Central memory CD8-positive, alpha-beta T cell (primary cell): ENCODE data around the gene OR51S1.
"Not testable (repeated sequence)": the region's sequence is repeated elsewhere in the genome, so short reads cannot be mapped to it uniquely, and the experiment has no call there.

Experiments
- ATAC-seq: fragments of 150-1000 bp; cut with Tn5 transposase; replicated peaks from 2 replicates; pipeline ENCODE4 v1.10.0; 2022; ENCODE audit warnings: mild to moderate bottlenecking, moderate FRiP score, moderate number of reproducible peaks; ENCODE audit not compliant: poor library complexity, severe bottlenecking; ENCODE audit errors: extremely low read depth
- DNase-seq, 2 donors: peaks; one replicate each; pipeline ENCODE4 v3.0.0; 2021; ENCODE audit warnings: low spot score in 2 of 2
- H3K27ac Mint-ChIP-seq: one replicate; pipeline ENCODE4 v1.8.0; 2022; ENCODE audit warnings: low read depth, mild to moderate bottlenecking, moderate library complexity, mixed read lengths
- H3K27me3 Mint-ChIP-seq: one replicate; pipeline ENCODE4 v1.8.0; 2022; ENCODE audit warnings: mixed read lengths
- H3K36me3 Mint-ChIP-seq: one replicate; pipeline ENCODE4 v1.8.0; 2022; ENCODE audit warnings: mild to moderate bottlenecking, moderate library complexity, mixed read lengths; ENCODE audit not compliant: insufficient read depth
- H3K4me1 Mint-ChIP-seq: one replicate; pipeline ENCODE4 v1.8.0; 2022; ENCODE audit warnings: mixed read lengths
- H3K4me3 Mint-ChIP-seq: one replicate; pipeline ENCODE4 v1.8.0; 2022; ENCODE audit warnings: mild to moderate bottlenecking, moderate library complexity, mixed read lengths
- H3K9me3 Mint-ChIP-seq: one replicate; pipeline ENCODE4 v1.8.0; 2022; ENCODE audit warnings: mixed read lengths

OR51S1 gene

DNA sequence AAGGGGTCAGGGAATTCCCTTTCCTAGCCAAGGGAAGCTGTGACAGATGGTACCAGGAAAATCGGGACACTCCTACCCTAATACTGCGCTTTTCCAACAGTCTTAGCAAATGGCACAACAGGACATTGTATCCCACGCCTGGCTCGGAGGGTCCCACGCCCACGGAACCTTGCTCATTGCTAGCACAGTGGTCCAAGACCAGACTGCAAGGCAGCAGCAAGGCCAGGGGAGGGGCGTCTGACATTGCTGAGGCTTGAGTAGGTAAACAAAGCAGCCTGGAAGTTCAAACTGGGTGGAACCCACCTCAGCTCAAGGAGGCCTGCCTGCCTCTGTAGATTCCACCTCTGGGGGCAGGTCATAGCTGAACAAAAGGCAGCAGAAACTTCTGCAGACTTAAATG is 5.3 kb upstream of the OR51S1 start:
- DNase-seq, H3K27ac Mint-ChIP-seq, H3K36me3 Mint-ChIP-seq, H3K27me3 Mint-ChIP-seq, ATAC-seq, H3K4me1 Mint-ChIP-seq, H3K9me3 Mint-ChIP-seq, H3K4me3 Mint-ChIP-seq: not testable (repeated sequence)

DNA sequence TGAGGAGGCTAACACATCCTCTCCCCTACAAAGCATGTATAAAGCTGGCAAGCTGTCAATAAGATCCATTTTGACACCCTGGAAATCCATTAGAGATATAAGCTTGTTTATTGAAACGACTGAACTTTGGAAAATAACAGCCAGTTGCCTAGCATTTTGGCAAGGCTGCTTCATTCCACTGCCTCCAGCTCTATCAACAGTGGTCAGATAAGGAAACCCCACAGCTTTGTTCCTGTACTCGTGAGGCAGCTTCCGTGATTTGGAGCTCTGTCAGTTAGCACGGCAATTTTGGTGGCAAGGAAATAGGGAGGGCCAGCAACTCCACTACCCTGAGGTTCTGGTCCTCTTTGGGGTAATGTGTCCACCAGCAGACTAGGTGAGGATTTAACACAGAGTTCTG is 2.0 kb upstream of the OR51S1 start:
- Mint-ChIP-seq H3K27ac (no peak overlapping the region), H3K27me3 (peaks cover 11% of the 10 kb centered on the region), H3K4me1 (no peaks in the 10 kb centered on the region), H3K4me3 (no peak overlapping the region), H3K9me3 (no peaks in the 10 kb centered on the region), H3K36me3 (no peaks in the 10 kb centered on the region)
- ATAC-seq (no peak), DNase-seq (no peak)

- peaks cover 7% of the 10 kb centered on the region for H3K27me3 Mint-ChIP-seq
- H3K36me3 Mint-ChIP-seq: peaks cover 2% of the 10 kb centered on the region
- no peak overlapping the region for H3K4me3 Mint-ChIP-seq
- H3K4me1 Mint-ChIP-seq: no peaks in the 10 kb centered on the region
- ATAC-seq (no peak), DNase-seq (no peak)
- H3K27ac Mint-ChIP-seq: no peak overlapping the region
- no peaks in the 10 kb centered on the region for H3K9me3 Mint-ChIP-seq
These were observed 9.0 kb downstream of the OR51S1 start for GRCh38 chr11:4839851-4840549.

DNA sequence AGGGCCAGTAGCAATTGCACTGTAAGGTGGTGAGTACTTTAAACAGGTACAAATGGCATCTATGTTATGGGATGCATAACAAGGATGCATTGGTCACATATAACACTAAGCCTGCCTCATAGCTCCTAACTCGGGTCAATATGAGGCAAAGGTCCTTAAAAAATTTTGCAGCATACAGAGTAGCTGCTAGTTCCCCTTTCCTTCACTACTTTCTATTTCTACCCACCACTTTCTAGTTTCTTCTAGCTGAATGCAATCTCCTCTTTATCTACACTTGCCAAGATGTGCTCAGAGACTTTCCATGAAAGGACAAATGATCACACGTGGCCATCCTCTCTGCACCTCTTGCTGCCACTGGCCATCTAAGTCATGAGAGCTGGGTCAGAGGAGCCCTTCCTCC is 18.1 kb downstream of the OR51S1 start:
- H3K9me3 Mint-ChIP-seq: no peaks in the 10 kb centered on the region
- no peaks in the 10 kb centered on the region for H3K4me1 Mint-ChIP-seq
- DNase-seq (no peak), ATAC-seq (no peak)
- peaks cover 8% of the 10 kb centered on the region for H3K27me3 Mint-ChIP-seq
- H3K36me3 Mint-ChIP-seq: no peaks in the 10 kb centered on the region
- no peak overlapping the region for H3K4me3 Mint-ChIP-seq
- no peak overlapping the region for H3K27ac Mint-ChIP-seq

DNA sequence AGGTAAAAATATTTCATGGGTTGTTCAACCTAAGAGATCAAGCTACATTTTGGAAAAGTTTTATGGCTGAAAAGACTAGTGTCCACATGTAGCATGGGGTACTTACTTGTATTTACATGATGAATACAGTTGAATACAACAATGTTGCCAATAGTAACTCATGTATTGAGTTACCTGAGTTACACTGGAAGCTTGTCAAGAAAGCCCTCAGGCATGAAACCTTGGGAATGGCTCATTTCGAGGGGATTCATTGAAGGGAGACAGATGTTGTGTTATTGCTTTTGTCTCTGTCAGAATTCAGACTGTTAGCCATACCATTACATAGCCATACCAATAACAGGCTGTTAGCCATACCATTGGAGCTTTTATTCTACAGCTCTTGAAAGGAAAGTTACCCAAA is 18.7 kb downstream of the OR51S1 start:
- Mint-ChIP-seq H3K27ac (no peak overlapping the region), H3K36me3 (no peaks in the 10 kb centered on the region)
- no peak for ATAC-seq

GRCh38 chr11:4826425-4826824 is 22.6 kb downstream of the OR51S1 start:
- no peak overlapping the region for H3K4me3 Mint-ChIP-seq
- H3K9me3 Mint-ChIP-seq: no peaks in the 10 kb centered on the region
- H3K27me3 Mint-ChIP-seq: peaks cover 21% of the 10 kb centered on the region
- H3K27ac Mint-ChIP-seq: no peak overlapping the region
- DNase-seq (no peak), ATAC-seq (no peak)
- H3K36me3 Mint-ChIP-seq: no peaks in the 10 kb centered on the region
- no peaks in the 10 kb centered on the region for H3K4me1 Mint-ChIP-seq

More for the DNA sequence above, 18.7 kb downstream of the OR51S1 start:
- H3K9me3 Mint-ChIP-seq: no peaks in the 10 kb centered on the region
- DNase-seq: no peak
- H3K4me3 Mint-ChIP-seq: no peak overlapping the region
- no peaks in the 10 kb centered on the region for H3K4me1 Mint-ChIP-seq
- H3K27me3 Mint-ChIP-seq: peaks cover 5% of the 10 kb centered on the region

- H3K9me3 Mint-ChIP-seq: no peaks in the 10 kb centered on the region
- H3K36me3 Mint-ChIP-seq: no peaks in the 10 kb centered on the region
These were observed 23.9 kb downstream of the OR51S1 start for GRCh38 chr11:4825132-4825531.

DNA sequence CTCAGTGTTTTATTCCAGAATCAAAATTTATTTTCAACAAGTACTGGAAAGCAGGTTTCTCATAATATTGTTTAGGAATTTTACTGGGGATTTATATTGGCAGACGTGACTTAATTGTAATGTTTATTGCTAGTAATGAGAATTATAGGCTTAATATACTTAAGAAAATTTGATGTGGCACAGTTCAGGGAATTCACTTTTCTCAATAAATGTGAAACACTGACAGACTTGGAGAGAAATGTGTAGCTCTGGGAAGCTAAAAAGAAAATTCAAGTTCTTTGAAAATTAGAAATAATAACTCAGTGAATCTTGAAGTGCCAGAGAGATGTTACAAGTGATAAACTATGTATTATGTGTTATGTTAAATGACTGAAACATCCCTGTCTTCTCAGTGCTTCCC is 28.0 kb downstream of the OR51S1 start, which contains the start of gene OR51F2:
OR51F2 (plus strand) TSS at position 301 of the 400 bp plus-strand sequence. CDS start 101 bp downstream, outside the sequence.
- H3K27me3 Mint-ChIP-seq: peaks cover 42% of the 10 kb centered on the region
- H3K27ac Mint-ChIP-seq: no peak within 1 kb of the TSS
- ATAC-seq: no peak
- no peaks in the 10 kb centered on the region for H3K4me1 Mint-ChIP-seq
- no peaks in the 10 kb centered on the region for H3K36me3 Mint-ChIP-seq
- no peaks in the 10 kb centered on the region for H3K9me3 Mint-ChIP-seq
- no peak within 1 kb of the TSS for H3K4me3 Mint-ChIP-seq
- no peak for DNase-seq

More at GRCh38 chr11:4825132-4825531, 23.9 kb downstream of the OR51S1 start:
- ATAC-seq (no peak), DNase-seq (no peak)
- Mint-ChIP-seq H3K27ac (no peak overlapping the region), H3K4me3 (no peak overlapping the region), H3K27me3 (peaks cover 25% of the 10 kb centered on the region), H3K4me1 (no peaks in the 10 kb centered on the region)

- no peaks in the 10 kb centered on the region for H3K9me3 Mint-ChIP-seq
- H3K4me3 Mint-ChIP-seq: no peak overlapping the region
- ATAC-seq: no peak
- H3K36me3 Mint-ChIP-seq: no peaks in the 10 kb centered on the region
- no peak overlapping the region for H3K27ac Mint-ChIP-seq
- no peak for DNase-seq
- H3K27me3 Mint-ChIP-seq: peaks cover 8% of the 10 kb centered on the region
- H3K4me1 Mint-ChIP-seq: no peaks in the 10 kb centered on the region
These were observed 39.8 kb downstream of the OR51S1 start for GRCh38 chr11:4809246-4809645.

DNA sequence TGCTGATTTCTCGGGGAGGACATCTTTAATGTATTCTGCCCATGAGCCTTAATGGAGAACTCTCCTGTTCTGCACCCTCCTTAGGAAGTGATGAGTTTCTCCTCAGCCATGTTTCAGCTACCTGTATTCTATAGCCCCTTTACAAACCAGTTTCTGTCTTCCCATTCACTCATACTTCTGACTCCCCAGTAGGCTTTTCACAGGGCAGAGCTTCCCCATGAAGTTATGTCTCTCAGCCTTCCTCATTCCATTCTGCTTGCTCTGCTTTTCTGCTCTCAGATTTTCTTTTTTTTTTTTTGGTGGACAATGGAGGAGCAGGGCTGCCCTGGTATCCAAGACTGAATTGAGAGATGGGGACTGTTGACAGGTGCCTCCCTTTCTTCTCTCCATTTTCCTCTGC is 40.5 kb downstream of the OR51S1 start:
- peaks cover 5% of the 10 kb centered on the region for H3K9me3 Mint-ChIP-seq
- DNase-seq: no peak
- no peaks in the 10 kb centered on the region for H3K4me1 Mint-ChIP-seq
- no peak overlapping the region for H3K4me3 Mint-ChIP-seq
- no peak for ATAC-seq
- H3K36me3 Mint-ChIP-seq: no peaks in the 10 kb centered on the region
- peaks cover 8% of the 10 kb centered on the region for H3K27me3 Mint-ChIP-seq
- no peak overlapping the region for H3K27ac Mint-ChIP-seq

GRCh38 chr11:4804280-4804679 is 44.7 kb downstream of the OR51S1 start, which contains the start of gene OR52R1:
Gene OR52R1 (minus strand): TSS chr11:4804380. CDS start chr11:4804380, 0 bp downstream.
- no peaks in the 10 kb centered on the region for H3K4me1 Mint-ChIP-seq
- peaks cover 5% of the 10 kb centered on the region for H3K9me3 Mint-ChIP-seq
- no peaks in the 10 kb centered on the region for H3K36me3 Mint-ChIP-seq
- no peaks in the 10 kb centered on the region for H3K27me3 Mint-ChIP-seq
- no peak within 1 kb of the TSS for H3K27ac Mint-ChIP-seq
- DNase-seq (no peak), ATAC-seq (no peak)
- no peak within 1 kb of the TSS for H3K4me3 Mint-ChIP-seq

DNA sequence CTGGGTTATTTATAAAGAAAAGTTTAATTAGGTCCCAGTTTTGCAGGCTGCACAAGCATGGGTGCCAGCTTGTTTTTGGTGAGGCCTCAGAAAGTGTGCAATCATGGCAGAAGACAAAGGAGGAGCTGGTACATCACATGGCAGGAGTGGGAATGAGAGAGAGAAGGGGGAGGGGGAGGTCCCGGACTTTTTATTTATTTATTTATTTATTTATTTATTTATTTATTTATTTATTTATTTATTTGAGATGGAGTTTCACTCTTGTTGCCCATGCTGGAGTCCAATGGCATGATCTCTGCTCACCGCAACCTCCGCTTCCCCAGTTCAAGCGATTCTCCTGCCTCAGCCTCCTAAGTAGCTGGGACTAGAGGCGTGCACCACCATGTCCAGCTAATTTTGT is 47.7 kb downstream of the OR51S1 start:
- H3K4me3 Mint-ChIP-seq, H3K9me3 Mint-ChIP-seq, H3K36me3 Mint-ChIP-seq, DNase-seq, H3K27ac Mint-ChIP-seq, H3K27me3 Mint-ChIP-seq, H3K4me1 Mint-ChIP-seq, ATAC-seq: not testable (repeated sequence)

DNA sequence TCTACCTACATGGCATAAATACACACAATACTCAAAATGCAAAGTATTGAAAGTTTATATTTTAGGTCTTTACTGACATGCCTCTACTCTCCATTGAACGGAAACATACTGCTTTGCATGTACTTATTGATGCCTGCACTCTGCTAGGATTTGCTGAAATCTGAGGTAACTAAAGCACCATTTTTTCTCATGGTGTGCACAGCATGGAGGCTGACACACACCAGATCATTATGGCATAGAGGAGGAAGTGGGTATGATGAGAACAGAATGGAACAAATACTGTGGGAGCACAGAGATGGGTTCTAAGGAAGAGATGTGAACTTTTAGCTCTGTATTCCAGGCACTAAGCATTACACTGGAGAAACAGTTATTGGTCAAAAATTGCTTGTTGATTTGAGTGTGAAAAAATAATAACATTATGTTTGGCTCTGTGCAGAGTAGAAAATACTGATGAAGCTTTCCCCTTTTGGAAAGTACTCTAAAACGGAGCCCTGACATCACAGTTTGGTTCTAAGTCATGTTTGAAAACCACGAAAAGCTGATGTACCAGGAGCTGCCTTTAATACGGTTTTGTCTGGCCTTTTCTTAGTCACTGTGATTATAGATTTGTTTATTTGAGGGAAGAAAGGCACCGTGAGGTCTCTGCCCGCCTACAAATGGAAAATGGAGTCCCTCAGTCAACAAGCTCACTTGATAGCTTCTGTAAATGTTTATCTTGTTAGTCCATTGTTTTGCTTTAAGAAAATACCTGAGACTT is 50.4 kb downstream of the OR51S1 start:
- H3K4me3 Mint-ChIP-seq: no peak overlapping the region
- H3K27me3 Mint-ChIP-seq: no peaks in the 10 kb centered on the region
- no peaks in the 10 kb centered on the region for H3K36me3 Mint-ChIP-seq
- H3K9me3 Mint-ChIP-seq: peaks cover under 1% of the 10 kb centered on the region
- no peak overlapping the region for H3K27ac Mint-ChIP-seq
- no peaks in the 10 kb centered on the region for H3K4me1 Mint-ChIP-seq
- DNase-seq (no peak), ATAC-seq (no peak)
